ENCODE results near the gene MEIS1. TPM values are rescaled to one million over a fixed set of nuclear protein-coding genes. Genes with fewer than 3 reads are reported as not detected.

Gene MEIS1
- total RNA-seq, 1 experiment from 2014 or later: 4.1 TPM

- Histone ChIP-seq H3K4me1 (ENCODE audit: insufficient read depth, low read length) (no peaks in the 10 kb centered on the region), H3K27ac (ENCODE audit: low read length) (no peak overlapping the region), H4K20me1 (ENCODE audit: low read length) (no peaks in the 10 kb centered on the region), H3K4me2 (ENCODE audit: low read length) (no peak overlapping the region), H3K4me3 (ENCODE audit: low read length) (no peak overlapping the region), H3K27me3 (ENCODE audit: low read length) (no peaks in the 10 kb centered on the region), H3F3A (ENCODE audit: low read length, unreplicated experiment) (no peaks in the 10 kb centered on the region), H3K79me2 (ENCODE audit: low read length) (no peaks in the 10 kb centered on the region), H3K9ac (ENCODE audit: low read length) (no peak overlapping the region), H3K36me3 (ENCODE audit: low read depth, low read length) (no peaks in the 10 kb centered on the region), H3K9me3 (ENCODE audit: low read length) (no peaks in the 10 kb centered on the region), H2AFZ (ENCODE audit: low read length) (no peak overlapping the region), H3K9me2 (replicated peaks; ENCODE audit: low read length) (no peaks in the 10 kb centered on the region)
- intact Hi-C loops (cut with micrococcal nuclease): no loop called here
- no TSS peak for BruUV-seq (replicated peaks)
- no peak for TF ChIP-seq CTCF (conservative IDR thresholded peaks at IDR 0.05; ENCODE audit: low read depth, low read length)
- no peak for TF ChIP-seq EZH2 (IDR thresholded peaks at IDR 0.05; ENCODE audit: low read length, unreplicated experiment)
- no peak for TF ChIP-seq EZH2phosphoT487 (IDR thresholded peaks at IDR 0.05; ENCODE audit: borderline replicate concordance, low read length)
- ChIA-PET CTCF (no interaction called here), POLR2A (ENCODE audit: unreplicated experiment) (no interaction called here)
- DNase-seq (peak; percentile 14), ATAC-seq (no peak)
Measured at GRCh38 chr2:66538291-66538690, 103.4 kb downstream of the MEIS1 start.

GRCh38 chr2:66539452-66539851, 104.5 kb downstream of the MEIS1 start:
- Histone ChIP-seq H3K27me3 (ENCODE audit: low read length) (no peaks in the 10 kb centered on the region), H3F3A (ENCODE audit: low read length, unreplicated experiment) (no peaks in the 10 kb centered on the region), H3K9me2 (replicated peaks; ENCODE audit: low read length) (no peaks in the 10 kb centered on the region), H4K20me1 (ENCODE audit: low read length) (no peaks in the 10 kb centered on the region), H3K4me1 (ENCODE audit: insufficient read depth, low read length) (no peaks in the 10 kb centered on the region), H3K36me3 (ENCODE audit: low read depth, low read length) (no peaks in the 10 kb centered on the region), H3K9ac (ENCODE audit: low read length) (no peak overlapping the region), H3K9me3 (ENCODE audit: low read length) (no peaks in the 10 kb centered on the region), H3K4me3 (ENCODE audit: low read length) (no peak overlapping the region), H3K27ac (ENCODE audit: low read length) (no peak overlapping the region), H2AFZ (ENCODE audit: low read length) (no peak overlapping the region), H3K4me2 (ENCODE audit: low read length) (no peak overlapping the region), H3K79me2 (ENCODE audit: low read length) (no peaks in the 10 kb centered on the region)
- DNase-seq (peak; percentile 39), ATAC-seq (no peak)
- POLR2A ChIA-PET (ENCODE audit: unreplicated experiment): no interaction called here
- no peak for TF ChIP-seq EZH2 (IDR thresholded peaks at IDR 0.05; ENCODE audit: low read length, unreplicated experiment)
- no peak for TF ChIP-seq CTCF (conservative IDR thresholded peaks at IDR 0.05; ENCODE audit: low read depth, low read length)
- no peak for TF ChIP-seq EZH2phosphoT487 (IDR thresholded peaks at IDR 0.05; ENCODE audit: borderline replicate concordance, low read length)
- no TSS peak for BruUV-seq (replicated peaks)
- intact Hi-C loops (cut with micrococcal nuclease): no loop called here
- CTCF ChIA-PET: no interaction called here

GRCh38 chr2:66541646-66542045, 106.7 kb downstream of the MEIS1 start:
- intact Hi-C loops (cut with micrococcal nuclease): no loop called here
- Histone ChIP-seq H3K9ac (ENCODE audit: low read length) (no peak overlapping the region), H3K79me2 (ENCODE audit: low read length) (no peaks in the 10 kb centered on the region), H2AFZ (ENCODE audit: low read length) (no peak overlapping the region), H3K9me3 (ENCODE audit: low read length) (no peaks in the 10 kb centered on the region), H3K9me2 (replicated peaks; ENCODE audit: low read length) (no peaks in the 10 kb centered on the region), H3K27me3 (ENCODE audit: low read length) (no peaks in the 10 kb centered on the region), H3F3A (ENCODE audit: low read length, unreplicated experiment) (no peaks in the 10 kb centered on the region), H3K4me2 (ENCODE audit: low read length) (no peak overlapping the region), H3K36me3 (ENCODE audit: low read depth, low read length) (no peaks in the 10 kb centered on the region), H4K20me1 (ENCODE audit: low read length) (no peaks in the 10 kb centered on the region), H3K27ac (ENCODE audit: low read length) (no peak overlapping the region), H3K4me3 (ENCODE audit: low read length) (no peak overlapping the region), H3K4me1 (ENCODE audit: insufficient read depth, low read length) (no peaks in the 10 kb centered on the region)
- ChIA-PET POLR2A (ENCODE audit: unreplicated experiment) (no interaction called here), CTCF (interaction anchor here (0.6 kb wide), 1 partner anchor 9 kb away, joined by 3 read pairs; no protein-coding TSS in a partner anchor)
- no peak for ATAC-seq
- TF ChIP-seq CTCF (conservative IDR thresholded peaks at IDR 0.05; ENCODE audit: low read depth, low read length) (no peak), EZH2 (IDR thresholded peaks at IDR 0.05; ENCODE audit: low read length, unreplicated experiment) (no peak), EZH2phosphoT487 (IDR thresholded peaks at IDR 0.05; ENCODE audit: borderline replicate concordance, low read length) (no peak)
- no TSS peak for BruUV-seq (replicated peaks)
- DNase-seq: no peak
